GM12891 (cell line): ENCODE measurements around the gene BCR.

ENCODE experiments used
- PAX5 ChIP-seq: IDR thresholded peaks from 2 replicates; pipeline ENCODE4 v1.6.1; 2011; ENCODE audit warnings: low read length, moderate library complexity, mild to moderate bottlenecking; ENCODE audit not compliant: insufficient read depth, severe bottlenecking
- POLR2AphosphoS5 ChIP-seq: IDR thresholded peaks from 2 replicates; pipeline ENCODE4 v1.6.1; 2011; ENCODE audit warnings: low read depth, low read length, control low read depth

DNA sequence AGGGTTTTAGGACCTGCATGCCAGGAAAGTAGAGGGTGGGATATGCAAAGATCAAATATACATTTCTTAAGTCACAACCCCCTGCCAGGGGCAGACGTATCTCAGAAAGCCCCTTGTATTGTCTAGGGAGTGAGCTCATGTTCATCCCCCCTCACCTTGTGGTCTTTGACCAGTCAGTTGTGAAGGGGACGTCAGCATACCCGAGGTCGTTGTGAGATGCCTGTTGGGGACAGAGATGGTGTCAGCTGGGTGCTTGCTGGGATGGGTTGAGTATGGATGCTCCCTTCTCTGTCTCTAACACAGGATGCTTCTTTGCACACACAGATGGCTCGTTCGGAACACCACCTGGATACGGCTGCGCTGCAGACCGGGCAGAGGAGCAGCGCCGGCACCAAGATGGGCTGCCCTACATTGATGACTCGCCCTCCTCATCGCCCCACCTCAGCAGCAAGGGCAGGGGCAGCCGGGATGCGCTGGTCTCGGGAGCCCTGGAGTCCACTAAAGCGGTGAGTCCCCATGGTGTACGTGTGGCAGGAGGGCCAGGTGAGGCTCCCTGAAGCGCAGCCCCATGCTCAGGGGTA lies 73.3 kb downstream of the BCR start:
- no peak for TF ChIP-seq POLR2AphosphoS5
- no peak for TF ChIP-seq PAX5
